Measurements from ENCODE around the gene BABAM1. TPM values are rescaled to one million over a fixed set of nuclear protein-coding genes. Genes with fewer than 3 reads are reported as not detected.

BABAM1 gene
- total and polyA plus RNA-seq, 9 of the 15 experiments (the other 6 are each of a cell fraction or from before 2014, with no cell fraction given), result 14.7 to 160 (median 113) TPM

GRCh38 chr19:17309965-17310461, 42.8 kb downstream of the BABAM1 start (continued):
- TF ChIP-seq SIN3A (IDR thresholded peaks at IDR 0.05; ENCODE audit: borderline replicate concordance in 2 of 2, control insufficient read depth in 1 of 2, low read depth in 2 of 2, low read length in 2 of 2) (peak in 1 of 2 experiments; percentile 29; a peak in 1 of 4 replicates), CUX1 (CRISPR knock-in tag; IDR thresholded peaks at IDR 0.05) (no peak), E2F8 (IDR thresholded peaks at IDR 0.05; ENCODE audit: low read depth, partially characterized antibody) (no peak), ZBTB7A (IDR thresholded peaks at IDR 0.05; ENCODE audit: borderline replicate concordance, control insufficient read depth, low read depth, low read length) (peak; percentile 92; the same call in 1 of the 2 replicates), ARNT (IDR thresholded peaks at IDR 0.05) (no peak), ZNF398 (CRISPR knock-in tag; IDR thresholded peaks at IDR 0.05) (no peak), ATF1 (CRISPR knock-in tag; IDR thresholded peaks at IDR 0.05) (no peak; the same call in 1 of the 2 replicates), ATF1 (tag; IDR thresholded peaks at IDR 0.05) (peak; percentile 44; the same call in 1 of the 2 replicates), POLR3A (IDR thresholded peaks at IDR 0.05; ENCODE audit: borderline replicate concordance, extremely low read depth, insufficient read depth, insufficient read length) (no peak), OTX1 (CRISPR knock-in tag; IDR thresholded peaks at IDR 0.05) (no peak), CREM (IDR thresholded peaks at IDR 0.05; ENCODE audit: low read depth) (peak; percentile 88), HCFC1 (IDR thresholded peaks at IDR 0.05; ENCODE audit: low read depth, low read length) (peak; percentile 32), ERF (CRISPR knock-in tag; IDR thresholded peaks at IDR 0.05) (no peak), ZKSCAN8 (CRISPR knock-in tag; IDR thresholded peaks at IDR 0.05) (no peak), NR2C1 (IDR thresholded peaks at IDR 0.05) (peak; percentile 96; the same call in 1 of the 2 replicates), NR2C1 (tag; IDR thresholded peaks at IDR 0.05) (no peak; the same call in none of the 2 replicates)

Measured in K562 (cell line).